NCI-H2227 (cell line): ENCODE results near the gene SDSL.

Source experiments
- DNase-seq: peaks from one replicate; lab custom pipeline; 2025; ENCODE audit not compliant: unreplicated experiment; lab: John Stamatoyannopoulos, UW

The SDSL gene

DNA sequence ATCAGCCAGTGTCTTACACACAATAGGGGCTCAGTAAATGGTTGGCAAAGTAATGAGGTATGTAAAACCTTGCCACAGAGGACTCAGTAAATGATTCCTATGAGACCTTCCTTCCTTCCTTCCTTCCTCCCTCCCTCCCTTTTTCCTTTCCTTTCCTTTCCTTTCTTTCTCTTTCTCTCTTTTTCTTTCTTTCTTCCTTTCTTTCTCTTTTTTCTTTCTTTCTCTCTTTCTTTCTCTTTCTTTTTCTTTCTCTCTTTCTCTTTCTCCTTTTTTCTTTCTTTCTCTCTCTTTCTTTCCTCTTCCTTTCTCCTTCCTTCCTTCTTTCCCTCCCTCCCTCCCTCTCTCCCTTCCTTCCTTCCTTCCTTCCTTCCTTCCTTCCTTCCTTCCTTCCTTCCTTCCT lies 26.0 kb upstream of the SDSL start:
- no peak for DNase-seq

GRCh38 chr12:113396828-113397496 lies 25.2 kb upstream of the SDSL start:
- no peak for DNase-seq

GRCh38 chr12:113397497-113398197 lies 24.5 kb upstream of the SDSL start:
- DNase-seq, result no peak

- no peak for DNase-seq
These were observed 23.6 kb upstream of the SDSL start for GRCh38 chr12:113398346-113399290.

DNA sequence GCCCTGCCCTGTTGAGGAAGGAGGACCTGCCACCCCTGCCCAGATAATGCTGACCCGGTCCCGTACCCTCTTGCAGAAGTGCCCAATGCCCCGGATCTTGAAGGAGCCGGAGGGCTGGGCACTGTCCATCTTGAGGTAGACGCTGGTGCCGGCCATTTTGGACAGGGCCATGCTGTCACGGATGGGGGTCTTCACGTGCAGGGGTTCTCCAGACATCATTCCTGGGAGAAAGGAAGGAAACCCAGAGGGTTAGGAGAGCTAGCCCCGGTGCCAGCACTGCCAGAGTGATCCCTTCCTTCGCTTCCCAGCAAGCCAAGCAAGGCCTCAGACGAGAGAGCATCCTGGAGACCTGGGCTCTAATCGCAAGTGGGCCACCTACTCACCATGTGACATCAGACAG lies 22.7 kb upstream of the SDSL start:
- no peak for DNase-seq

DNA sequence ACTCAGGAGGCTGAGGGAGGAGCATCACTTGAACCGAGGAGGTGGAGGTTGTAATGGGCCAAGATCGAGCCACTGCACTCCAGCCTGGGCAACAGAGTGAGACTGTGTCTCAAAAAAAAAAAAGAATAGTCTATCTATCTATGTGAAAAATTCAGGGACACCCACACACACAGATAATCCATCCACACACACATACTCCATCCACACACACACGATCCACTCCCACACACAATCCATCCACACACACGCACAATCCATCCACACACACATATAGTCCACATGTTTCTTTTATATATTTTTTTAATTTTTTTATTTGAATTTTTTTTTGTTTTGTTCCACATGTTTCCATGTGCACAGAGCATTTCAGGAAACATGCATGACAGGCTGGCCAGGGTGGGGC lies 21.8 kb upstream of the SDSL start:
- no peak for DNase-seq

DNA sequence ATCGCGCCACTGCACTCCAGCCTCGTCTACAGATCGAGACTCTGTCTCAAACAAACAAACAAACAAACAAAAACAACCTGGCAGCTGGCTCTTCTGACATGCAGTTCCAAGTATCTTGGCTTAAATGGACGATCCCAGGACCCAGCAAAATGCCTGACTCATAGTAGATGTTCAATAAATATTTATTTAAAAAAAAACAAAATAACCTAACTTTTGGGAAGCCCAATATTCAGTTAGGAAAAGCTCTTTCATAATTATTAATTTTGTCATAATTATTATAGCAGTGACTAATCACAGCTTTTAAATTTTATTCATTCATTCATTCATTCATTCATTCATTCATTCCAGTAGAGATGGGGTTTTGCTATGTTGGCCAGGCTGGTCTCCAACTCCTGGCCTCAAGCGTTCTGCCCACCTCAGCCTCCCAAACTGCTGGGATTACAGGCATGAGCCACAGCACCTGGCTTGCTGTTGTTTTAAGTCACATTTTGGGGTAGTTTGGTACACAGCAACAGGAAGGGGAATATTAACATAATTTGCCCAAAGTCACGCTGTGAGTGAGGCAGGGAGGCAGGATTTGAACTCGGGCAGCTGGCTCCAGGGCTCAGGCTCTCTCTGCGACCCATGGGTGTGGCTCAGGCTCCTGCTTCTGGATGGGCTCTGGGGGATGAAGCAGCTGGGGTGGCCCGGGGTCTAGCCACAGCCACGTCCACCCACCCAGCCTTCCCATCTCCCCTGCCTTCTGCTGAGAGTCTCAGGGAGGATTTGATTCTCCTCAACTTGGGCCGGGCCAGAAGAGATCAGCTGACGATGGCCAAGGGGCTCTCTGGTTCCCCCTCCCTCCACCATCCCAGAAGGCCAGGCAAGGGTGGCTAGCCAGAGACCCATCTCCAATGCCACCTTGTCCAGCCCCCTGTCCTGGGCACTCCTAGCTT lies 20.8 kb upstream of the SDSL start:
- no peak for DNase-seq

- DNase-seq, result no peak
These were observed 19.5 kb upstream of the SDSL start for GRCh38 chr12:113402586-113403260.

GRCh38 chr12:113403435-113404415 lies 18.5 kb upstream of the SDSL start, which contains the start of gene SDS:
TSS of gene SDS (minus strand) at chr12:113403887. CDS start at chr12:113399708, 4,179 bp downstream.
- no peak for DNase-seq

GRCh38 chr12:113405694-113406093 lies 16.5 kb upstream of the SDSL start:
- DNase-seq, result no peak

DNA sequence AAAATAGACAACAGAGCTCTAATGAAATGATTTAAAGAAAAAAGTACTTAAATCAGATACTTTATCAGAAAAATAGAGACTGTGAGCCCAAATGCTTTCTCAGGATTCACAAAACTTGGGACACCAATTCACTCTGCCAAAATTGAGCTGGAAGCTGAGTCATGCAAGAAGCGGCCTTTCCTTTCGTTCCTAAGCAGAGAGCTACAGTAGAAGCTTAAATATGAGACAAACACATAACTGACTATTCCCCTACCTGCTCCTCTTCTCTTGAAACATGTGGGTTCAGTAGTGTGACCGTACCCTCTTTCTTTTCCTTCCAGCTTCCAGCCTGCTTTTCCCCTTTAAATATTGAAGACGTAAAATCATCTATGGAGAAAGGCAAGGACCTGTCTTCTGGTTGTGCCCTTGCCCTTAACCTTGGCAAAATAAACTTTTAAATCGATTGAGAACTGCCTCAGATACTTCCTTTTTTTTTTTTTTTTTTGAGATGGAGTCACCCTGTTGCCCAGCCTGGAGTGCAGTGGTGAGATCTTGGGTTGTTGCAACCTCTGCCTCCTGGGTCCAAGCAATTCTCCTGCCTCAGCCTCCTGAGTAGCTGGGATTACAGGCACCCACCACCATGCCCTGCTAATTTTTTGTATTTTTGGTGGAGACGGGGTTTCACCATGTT lies 14.1 kb upstream of the SDSL start:
- DNase-seq, result no peak

- no peak for DNase-seq
These were observed 13.4 kb upstream of the SDSL start for GRCh38 chr12:113408756-113409298.

- no peak for DNase-seq
These were observed 12.6 kb upstream of the SDSL start for GRCh38 chr12:113409462-113410124.

DNA sequence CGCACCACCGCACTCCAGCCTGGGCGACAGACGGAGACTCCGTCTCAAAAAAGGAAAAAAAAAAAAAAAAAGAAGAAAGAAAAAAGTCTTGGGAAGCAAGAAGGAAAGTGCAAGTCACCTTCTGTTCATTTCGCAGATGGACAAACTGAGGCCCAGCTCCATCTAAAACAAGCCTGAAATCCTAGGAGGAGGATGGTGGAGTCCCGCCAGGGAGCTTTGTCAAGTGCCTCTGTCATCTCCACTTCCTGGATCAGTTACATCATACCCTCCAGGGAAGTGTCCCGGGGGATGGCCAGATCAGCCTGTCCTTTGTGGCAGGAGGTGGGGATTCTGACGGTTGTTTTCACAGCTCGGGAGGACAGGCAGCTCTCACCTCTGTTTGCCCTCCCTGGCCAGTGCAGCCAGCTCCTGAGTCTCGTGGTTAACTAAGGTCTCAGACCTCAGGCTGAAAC lies 8.7 kb upstream of the SDSL start:
- no peak for DNase-seq

- DNase-seq, result no peak
These were observed 7.6 kb upstream of the SDSL start for GRCh38 chr12:113414519-113415038.

DNA sequence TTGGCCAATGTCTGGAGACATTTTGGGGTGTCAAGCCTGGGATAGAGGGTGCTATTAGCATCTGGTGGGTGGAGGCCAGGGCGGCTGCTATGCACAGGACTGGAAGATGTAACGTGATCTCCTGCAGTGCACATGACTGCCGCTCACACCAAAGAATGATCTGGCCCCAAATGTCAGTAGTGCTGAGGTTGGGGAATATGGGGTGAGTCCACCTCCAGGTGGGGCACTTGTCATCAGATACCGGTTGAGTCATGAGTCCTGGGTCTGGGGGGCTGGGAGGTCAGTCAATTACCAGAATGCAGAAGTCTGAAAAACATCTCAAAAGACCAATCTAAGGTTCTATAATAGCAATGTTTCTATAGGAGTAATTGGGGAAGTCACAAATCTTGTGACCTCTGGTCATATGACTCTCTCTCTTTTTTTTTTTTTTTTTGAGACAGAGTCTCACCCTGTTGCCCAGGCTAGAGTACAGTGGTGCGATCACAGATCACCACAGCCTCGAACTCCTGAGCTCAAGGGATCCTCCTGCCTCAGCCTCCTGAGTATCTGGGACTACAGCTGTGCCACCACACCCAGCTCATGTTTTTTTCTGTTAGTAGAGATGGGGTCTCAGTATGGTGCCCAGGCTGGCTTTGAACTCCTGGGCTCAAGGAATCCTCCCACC lies 6.0 kb upstream of the SDSL start:
- no peak for DNase-seq
